ENCODE measurements around the gene KCNQ2.

The KCNQ2 gene

DNA sequence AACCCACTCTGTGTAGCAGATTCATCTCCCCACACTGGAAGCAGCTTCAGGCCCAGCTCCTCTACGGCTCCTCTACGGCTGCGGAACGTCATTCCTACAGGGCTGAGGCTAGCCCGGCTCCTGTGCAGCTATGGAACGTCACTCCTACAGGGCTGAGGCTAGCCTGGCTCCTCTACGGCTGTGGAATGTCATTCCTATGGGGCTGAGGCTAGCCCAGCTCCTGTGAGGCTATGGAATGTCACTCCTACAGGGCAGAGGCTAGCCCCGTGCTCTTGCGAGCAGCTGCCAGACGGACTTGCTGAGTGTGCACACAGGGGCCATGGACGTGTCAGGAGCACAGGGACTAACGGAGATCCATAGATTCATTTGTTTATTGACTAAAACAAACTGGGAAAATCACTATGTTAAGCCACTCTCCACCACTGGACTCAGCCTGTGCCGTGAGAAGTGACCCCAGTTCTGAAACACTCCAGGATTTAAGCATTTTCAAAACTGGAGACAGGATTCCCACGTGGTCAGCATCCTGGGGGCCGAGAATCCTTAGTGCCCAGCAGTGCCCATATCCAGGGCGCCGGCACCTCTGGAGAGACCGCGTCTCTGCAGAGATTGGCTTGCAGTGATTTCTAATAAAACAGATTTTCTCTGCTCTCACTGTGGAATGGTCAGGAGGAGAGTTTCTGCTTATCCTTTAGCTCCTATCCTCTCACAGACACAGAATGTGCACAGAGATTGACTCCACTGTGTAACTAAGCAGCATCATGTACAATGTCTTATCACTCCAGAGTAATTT, 5.0 kb downstream of the KCNQ2 start:
- Histone ChIP-seq H3K4me3 (ENCODE audit: insufficient read depth, low read length, poor library complexity, severe bottlenecking) (no peak overlapping the region), H3K9ac (ENCODE audit: low read length) (no peak overlapping the region), H3F3A (ENCODE audit: insufficient read depth) (no peaks in the 10 kb centered on the region), H3K9me2 (replicated peaks; ENCODE audit: insufficient read depth, low read length) (no peaks in the 10 kb centered on the region), H3K36me3 (ENCODE audit: low read length) (no peaks in the 10 kb centered on the region), H3K9me3 (ENCODE audit: insufficient read depth, low read length) (no peaks in the 10 kb centered on the region), H2AFZ (ENCODE audit: low read depth, low read length, severe bottlenecking) (no peak overlapping the region), H3K27me3 (ENCODE audit: low read length) (no peaks in the 10 kb centered on the region), H4K20me1 (ENCODE audit: low read depth, low read length) (no peaks in the 10 kb centered on the region), H3K4me2 (ENCODE audit: low read depth, low read length, poor library complexity, severe bottlenecking) (no peak overlapping the region), H3K27ac (ENCODE audit: low read depth, low read length) (no peak overlapping the region), H3K79me2 (ENCODE audit: insufficient read depth, low read length) (no peaks in the 10 kb centered on the region)
- TF ChIP-seq EZH2phosphoT487 (conservative IDR thresholded peaks at IDR 0.05; ENCODE audit: low read length) = no peak
- TF ChIP-seq CTCF (IDR thresholded peaks at IDR 0.05; ENCODE audit: insufficient read depth, low read length, poor library complexity, severe bottlenecking) = no peak

DNA sequence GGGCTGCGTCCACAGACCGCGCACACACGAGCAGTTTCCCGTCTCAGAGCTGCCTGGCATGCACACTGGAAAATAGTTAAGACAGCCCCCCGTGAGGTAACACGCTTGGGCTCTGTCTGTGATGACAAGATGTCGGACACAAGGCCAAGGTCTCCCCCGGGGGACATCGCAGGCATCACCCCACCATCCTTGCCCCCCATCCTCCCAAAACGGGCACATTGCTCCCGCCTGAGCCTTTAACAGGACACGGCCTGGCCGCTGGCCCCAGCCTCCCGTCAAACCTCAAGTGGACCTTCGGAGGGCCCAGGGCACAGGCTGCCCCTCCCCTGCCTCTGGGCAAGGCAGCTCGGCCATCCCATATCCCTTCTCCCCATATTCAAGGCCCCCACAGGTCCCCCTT, 5.6 kb downstream of the KCNQ2 start:
- Histone ChIP-seq H2AFZ (ENCODE audit: low read depth, low read length, severe bottlenecking) (no peak overlapping the region), H3K9me3 (ENCODE audit: insufficient read depth, low read length) (no peaks in the 10 kb centered on the region), H3F3A (ENCODE audit: insufficient read depth) (no peaks in the 10 kb centered on the region), H3K4me3 (ENCODE audit: insufficient read depth, low read length, poor library complexity, severe bottlenecking) (no peak overlapping the region), H3K79me2 (ENCODE audit: insufficient read depth, low read length) (no peaks in the 10 kb centered on the region), H4K20me1 (ENCODE audit: low read depth, low read length) (no peaks in the 10 kb centered on the region), H3K9ac (ENCODE audit: low read length) (no peak overlapping the region), H3K36me3 (ENCODE audit: low read length) (no peaks in the 10 kb centered on the region), H3K27me3 (ENCODE audit: low read length) (no peaks in the 10 kb centered on the region), H3K9me2 (replicated peaks; ENCODE audit: insufficient read depth, low read length) (no peaks in the 10 kb centered on the region), H3K4me2 (ENCODE audit: low read depth, low read length, poor library complexity, severe bottlenecking) (no peak overlapping the region), H3K27ac (ENCODE audit: low read depth, low read length) (no peak overlapping the region)
- TF ChIP-seq CTCF (IDR thresholded peaks at IDR 0.05; ENCODE audit: insufficient read depth, low read length, poor library complexity, severe bottlenecking) = no peak
- no peak for TF ChIP-seq EZH2phosphoT487 (conservative IDR thresholded peaks at IDR 0.05; ENCODE audit: low read length)

DNA sequence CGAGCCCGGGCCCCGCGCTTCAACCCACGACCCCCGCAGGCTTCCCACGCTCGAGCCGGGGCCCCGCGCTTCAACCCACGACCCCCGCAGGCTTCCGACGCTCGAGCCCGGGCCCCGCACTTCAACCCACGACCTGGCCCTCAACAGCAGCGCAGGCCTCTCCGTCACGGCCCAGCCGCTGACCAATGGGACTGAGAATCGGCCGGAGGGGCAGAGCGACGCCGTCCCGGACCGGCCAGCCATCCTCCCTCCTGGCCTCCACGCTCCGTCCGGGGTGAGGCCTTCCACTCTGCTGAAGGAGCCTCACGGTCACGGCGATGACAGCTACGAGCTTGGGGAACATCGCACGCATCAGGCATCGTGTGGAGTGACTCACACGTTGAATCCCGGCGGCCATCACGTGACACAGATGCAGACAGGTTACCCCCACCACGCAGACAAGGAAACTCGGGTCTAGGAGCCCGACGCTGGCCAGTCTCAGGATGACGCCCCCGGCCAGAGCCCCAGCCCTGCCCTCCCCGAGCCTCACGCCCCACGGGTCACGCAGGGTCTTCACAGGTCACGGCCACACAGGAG, 6.1 kb downstream of the KCNQ2 start:
- Histone ChIP-seq H3K36me3 (ENCODE audit: low read length) (no peaks in the 10 kb centered on the region), H3K9me3 (ENCODE audit: insufficient read depth, low read length) (no peaks in the 10 kb centered on the region), H3K27ac (ENCODE audit: low read depth, low read length) (no peak overlapping the region), H3F3A (ENCODE audit: insufficient read depth) (no peaks in the 10 kb centered on the region), H3K4me2 (ENCODE audit: low read depth, low read length, poor library complexity, severe bottlenecking) (no peak overlapping the region), H2AFZ (ENCODE audit: low read depth, low read length, severe bottlenecking) (no peak overlapping the region), H3K4me3 (ENCODE audit: insufficient read depth, low read length, poor library complexity, severe bottlenecking) (no peak overlapping the region), H3K9ac (ENCODE audit: low read length) (no peak overlapping the region), H3K27me3 (ENCODE audit: low read length) (no peaks in the 10 kb centered on the region), H4K20me1 (ENCODE audit: low read depth, low read length) (no peaks in the 10 kb centered on the region), H3K9me2 (replicated peaks; ENCODE audit: insufficient read depth, low read length) (no peaks in the 10 kb centered on the region), H3K79me2 (ENCODE audit: insufficient read depth, low read length) (no peaks in the 10 kb centered on the region)
- TF ChIP-seq CTCF (IDR thresholded peaks at IDR 0.05; ENCODE audit: insufficient read depth, low read length, poor library complexity, severe bottlenecking) (no peak), EZH2phosphoT487 (conservative IDR thresholded peaks at IDR 0.05; ENCODE audit: low read length) (no peak)

All from SU-DHL-6 (cell line).